ENCODE data around the gene RASAL2.
"Not testable (repeated sequence)": the region's sequence is repeated elsewhere in the genome, so short reads cannot be mapped to it uniquely, and the experiment has no call there.

Gene RASAL2

GRCh38 chr1:178354816-178355215 lies 260.9 kb downstream of the RASAL2 start:
- DNase-seq = no peak

- no peak for DNase-seq
Observed at GRCh38 chr1:178356299-178356698, 262.4 kb downstream of the RASAL2 start.

DNA sequence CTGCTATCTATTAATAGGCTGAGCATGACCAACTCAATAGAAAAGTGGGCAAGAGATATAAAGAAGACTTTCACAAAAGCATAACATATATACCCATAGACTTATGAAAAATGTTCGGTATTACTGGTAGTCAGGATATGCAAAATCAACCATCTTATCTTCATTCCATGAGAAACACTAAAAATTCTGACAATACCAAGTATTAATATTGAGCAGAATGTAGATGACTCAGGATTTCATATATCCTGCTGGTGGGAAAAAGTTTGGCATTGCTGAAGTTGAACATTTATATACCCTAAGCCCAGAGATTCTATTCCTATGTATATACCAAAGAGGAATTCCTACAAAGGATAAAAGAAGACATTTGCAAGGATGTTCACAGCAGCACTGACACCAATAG lies 264.6 kb downstream of the RASAL2 start:
- DNase-seq = no peak

DNA sequence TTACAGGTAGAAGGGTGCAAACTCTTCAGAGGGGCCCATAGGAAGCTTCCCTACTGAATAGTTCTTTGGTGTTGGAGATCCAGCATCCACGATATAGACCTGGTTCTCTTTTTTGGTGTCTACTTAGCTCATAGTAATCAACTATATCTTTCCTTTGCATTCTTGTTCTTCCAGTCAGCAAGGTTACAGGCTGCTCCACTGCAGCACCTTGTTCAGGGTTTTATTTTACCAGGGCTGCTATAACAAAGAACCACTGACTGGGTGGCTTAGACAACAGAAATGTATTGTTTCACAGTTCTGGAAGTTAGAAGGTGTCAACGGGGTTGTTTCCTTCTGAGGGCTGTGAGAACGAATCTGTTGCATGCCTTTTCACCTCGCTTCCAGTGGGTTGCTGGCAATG lies 266.5 kb downstream of the RASAL2 start:
- DNase-seq = no peak

DNA sequence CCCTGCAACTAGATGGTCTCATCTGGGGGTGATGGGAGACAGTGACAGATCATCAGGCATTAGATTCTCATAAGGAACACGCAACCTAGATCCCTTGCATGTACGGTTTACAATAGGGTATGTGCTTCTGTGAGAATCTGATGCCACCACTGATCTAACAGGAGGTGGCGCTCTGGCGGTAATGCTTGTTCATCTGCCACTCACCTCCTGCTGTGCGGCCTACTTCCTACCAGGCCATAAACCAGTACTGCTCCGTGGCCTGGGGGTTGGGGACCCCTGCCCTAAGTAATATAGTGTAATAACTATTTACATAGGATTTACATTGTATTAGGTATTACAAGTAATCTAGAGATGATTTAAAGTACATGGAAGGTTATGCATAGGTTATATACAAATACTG lies 267.9 kb downstream of the RASAL2 start:
- DNase-seq = no peak

DNA sequence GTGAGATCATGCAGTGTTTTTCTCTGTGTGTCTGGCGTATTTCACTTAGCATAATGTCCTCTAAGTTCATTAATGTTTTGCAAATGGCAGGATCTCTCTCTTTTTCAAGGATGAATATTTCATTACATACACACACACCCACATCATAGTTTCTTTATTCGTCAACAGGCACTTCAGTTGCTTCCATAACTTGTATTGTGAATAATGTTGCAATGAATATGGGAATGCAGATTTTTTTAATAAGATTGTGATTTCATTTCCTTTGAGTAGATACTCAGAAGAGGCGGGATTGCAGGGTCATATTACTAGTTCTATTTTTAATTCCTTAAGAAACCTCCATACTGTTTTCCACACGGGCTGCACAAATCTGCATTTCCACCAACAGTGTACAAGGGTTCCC lies 268.8 kb downstream of the RASAL2 start:
- no peak for DNase-seq

DNA sequence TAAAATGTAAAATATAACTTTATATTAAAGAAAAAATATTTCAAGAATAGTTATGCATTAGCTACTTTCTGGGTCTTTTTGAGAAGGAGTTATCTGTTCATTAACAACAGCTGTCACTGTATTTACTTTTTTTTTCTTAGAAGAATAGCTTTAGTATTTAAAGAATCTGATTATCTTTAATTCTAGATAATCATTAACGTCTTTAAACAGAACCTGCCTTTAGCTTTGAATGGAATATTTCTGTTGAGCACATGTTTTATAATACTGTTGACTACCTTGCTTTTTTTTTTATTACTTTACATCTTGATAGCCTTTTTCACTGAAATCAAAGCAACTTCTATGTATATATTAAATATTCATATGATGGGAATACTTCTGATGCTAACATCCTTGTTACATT lies 270.9 kb downstream of the RASAL2 start:
- no peak for DNase-seq

GRCh38 chr1:178367151-178367550 lies 273.2 kb downstream of the RASAL2 start:
- DNase-seq = no peak

DNA sequence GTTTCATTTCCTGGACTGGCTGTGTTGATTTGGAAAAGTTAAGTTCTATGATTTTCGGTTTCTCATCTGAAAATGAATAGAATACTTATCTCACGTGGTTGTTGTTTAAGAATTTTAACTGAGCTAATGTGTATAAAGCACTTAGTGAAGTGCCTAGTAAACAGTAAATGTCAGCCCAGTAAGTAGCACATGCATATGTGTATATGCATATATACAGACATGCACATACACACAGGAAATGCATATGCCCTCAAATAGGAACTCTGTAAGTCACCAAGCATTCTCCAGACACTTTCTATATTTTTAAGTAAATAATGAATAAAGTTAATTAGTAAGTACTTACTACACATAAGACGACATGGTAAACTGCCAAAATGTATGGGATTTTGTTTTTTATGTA lies 274.3 kb downstream of the RASAL2 start:
- no peak for DNase-seq

GRCh38 chr1:178371235-178371634 lies 277.3 kb downstream of the RASAL2 start:
- DNase-seq = no peak

GRCh38 chr1:178371933-178372388 lies 278.1 kb downstream of the RASAL2 start:
- no peak for DNase-seq

DNA sequence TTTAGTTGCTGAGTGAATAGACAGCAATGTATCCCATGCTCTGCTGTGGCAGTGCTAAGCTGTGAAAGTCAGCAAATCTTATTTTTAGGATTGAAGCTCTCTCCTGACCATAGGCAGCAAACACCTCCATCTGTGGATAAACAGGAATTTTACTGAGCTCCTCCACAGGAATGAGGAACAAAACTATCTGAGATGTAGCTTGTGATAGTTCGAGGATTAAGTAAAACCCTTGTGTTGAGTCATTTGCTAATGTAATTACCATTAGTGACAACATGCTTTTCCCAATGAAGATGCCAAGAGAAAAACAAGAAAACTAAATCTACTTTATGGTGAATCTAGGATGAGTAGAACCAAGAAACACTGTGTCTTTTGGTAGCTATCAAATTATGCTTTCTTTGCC lies 280.1 kb downstream of the RASAL2 start:
- DNase-seq = no peak

DNA sequence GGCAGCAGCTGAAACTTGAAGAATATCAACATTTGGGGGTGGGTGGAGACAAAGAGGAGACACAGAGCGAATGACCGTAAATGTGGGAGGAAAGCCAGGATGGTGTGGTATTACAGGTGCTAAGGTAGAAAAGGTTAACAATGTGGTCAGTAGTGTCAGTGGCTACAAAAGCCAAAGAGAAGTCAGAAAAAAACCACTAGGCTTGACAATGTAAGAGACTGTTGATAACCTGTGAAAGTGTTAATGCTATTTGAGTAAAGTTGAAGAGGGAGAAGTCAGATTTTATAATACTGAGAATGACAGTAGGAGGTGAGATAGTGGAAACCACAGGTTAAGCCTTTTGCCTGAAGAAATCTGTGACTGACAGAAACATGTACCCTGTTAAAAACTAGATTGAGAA lies 282.1 kb downstream of the RASAL2 start:
- no peak for DNase-seq

- DNase-seq = no peak
Observed at GRCh38 chr1:178379807-178380206, 285.9 kb downstream of the RASAL2 start.

DNA sequence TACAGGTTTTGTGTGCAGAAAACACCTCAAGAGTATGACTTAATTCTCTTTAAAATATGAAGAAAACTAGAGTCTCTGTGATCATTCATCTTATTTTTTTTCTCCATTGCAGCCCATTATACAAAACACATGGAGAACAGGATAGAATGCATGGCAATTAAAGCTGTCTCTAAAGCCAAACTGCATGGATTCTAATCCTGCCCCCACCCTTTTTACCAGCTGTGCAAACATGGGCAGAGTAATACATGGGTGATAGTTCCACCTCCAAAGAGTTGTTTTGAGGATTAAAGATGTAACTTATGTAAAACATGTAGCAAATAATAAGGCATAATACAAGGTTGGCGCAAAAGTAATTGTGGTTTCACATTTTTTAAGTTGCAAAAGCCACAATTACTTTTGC lies 288.5 kb downstream of the RASAL2 start:
- DNase-seq = no peak

DNA sequence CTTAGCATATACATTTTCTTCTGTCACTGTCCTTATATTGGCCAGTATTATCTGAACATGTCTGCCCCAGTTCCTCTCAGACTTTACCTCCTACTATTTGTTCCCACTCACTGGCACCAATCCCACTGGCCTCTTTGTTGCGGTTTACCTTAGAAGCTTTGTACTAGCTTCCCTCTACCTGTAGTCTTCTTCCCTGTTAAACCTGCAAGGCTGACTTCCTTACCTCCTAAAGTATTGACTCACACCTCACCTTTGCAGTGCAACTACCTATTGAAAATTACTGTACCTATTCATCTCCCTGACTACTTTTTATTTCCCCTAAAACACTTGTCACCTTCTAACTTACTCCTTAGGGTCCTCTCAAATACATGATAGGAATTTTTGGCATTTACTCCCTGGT lies 291.8 kb downstream of the RASAL2 start:
- no peak for DNase-seq

DNA sequence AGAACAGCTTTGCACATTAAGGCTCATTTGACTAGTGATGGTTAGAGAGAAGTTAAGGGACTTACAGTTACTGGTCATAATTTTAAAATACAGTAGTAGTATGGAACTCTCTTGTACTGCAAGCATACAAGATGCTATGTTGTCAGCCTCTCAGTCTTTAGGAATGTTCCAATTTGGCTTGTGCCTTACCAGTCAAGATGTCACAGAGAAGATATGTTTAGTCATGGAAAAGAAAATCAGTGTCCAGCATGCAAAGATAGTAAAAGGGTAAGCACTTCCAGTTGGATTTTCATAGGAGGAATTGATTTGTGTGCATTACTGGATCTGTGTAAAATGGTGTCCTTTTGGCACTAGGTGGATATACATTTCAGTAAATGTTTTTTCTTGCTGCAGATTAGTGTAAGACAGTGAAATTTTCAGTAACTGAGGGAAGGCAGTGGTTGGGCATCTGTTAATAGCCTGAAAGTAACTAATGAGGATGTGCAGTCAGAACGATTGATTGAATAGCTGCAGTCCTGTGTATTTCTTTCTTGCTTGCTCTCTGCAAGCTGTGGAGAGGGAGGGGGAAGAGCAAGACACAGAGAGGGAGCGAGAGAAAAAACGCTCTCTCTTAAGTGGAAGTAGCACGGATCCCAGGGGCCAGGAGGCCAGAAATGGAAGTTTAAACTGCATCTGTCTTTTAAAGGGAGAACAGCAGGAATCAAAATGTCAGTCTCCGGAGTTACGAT lies 294.7 kb downstream of the RASAL2 start:
- no peak for DNase-seq

DNA sequence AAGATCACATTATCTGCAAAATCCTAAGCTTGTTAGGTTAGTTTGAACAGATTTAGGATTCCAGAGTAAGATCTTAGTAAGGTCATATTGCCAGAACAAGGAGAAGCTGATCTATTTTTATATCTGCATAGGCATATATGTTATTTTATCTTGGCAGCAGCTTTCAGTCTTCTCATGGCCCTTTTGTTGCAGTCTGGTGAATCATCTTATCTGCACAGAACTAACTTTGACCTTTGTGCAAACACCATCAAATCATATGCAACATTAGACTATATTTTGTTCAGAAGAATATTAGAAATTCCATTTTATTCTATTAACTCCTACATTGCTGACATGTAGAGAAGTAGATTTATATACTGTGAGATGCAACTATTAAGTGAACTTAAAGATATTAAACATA lies 295.5 kb downstream of the RASAL2 start:
- no peak for DNase-seq

DNA sequence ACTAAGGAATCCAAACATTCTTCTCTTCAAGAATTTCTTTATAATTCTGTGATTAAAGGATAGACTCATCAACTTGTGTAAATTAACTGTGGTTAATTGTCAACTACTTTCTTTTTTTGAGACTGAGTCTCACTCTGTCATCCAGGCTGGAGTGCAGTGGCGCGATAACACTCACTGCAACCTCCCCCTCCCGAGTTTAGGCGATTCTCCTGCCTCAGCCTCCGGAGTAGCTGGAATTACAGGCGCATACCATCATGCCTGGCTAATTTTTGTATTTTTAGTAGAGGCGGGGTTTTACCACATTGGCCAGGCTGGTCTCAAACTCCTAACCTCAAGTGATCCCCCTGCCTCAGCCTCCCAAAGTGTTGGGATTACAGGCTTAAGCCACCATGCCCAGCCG lies 296.4 kb downstream of the RASAL2 start:
- DNase-seq = not testable (repeated sequence)

DNA sequence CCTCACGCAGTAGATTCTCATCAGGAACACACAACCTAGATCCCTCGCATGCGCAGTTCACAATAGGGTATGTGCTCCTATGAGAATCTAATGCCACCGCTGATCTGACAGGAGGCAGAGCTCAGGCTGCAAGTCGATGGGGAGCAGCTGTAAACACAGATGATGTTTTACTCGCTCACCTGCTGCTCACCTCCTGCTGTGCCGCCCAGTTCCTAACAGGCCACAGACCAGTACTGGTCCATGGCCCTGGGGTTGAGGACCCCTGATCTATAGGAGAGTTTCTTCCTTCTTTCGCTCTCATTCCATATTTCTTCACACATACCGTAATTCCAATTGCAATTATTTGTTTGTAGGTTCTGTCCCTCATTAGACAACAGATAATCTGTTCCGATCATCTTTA lies 299.5 kb downstream of the RASAL2 start:
- DNase-seq = no peak

DNA sequence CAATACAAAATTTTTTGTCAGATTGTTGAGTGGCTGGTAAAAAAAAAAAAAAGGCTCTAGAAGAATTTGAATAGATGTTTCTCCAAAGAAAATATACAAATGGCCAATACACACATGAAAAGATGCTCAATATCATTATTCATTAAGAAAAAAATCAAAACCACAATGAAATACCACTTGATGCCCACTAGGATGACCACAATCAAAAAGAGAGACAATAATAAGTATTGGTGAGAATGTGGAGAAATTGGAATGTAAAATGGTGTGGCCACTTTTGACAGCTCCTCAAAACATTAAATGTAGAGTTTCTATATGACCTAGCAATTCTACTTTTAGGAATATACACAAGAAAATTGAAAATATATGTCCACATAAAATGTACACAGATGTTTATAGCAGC lies 302.9 kb downstream of the RASAL2 start:
- no peak for DNase-seq

GRCh38 chr1:178397678-178398077 lies 303.8 kb downstream of the RASAL2 start:
- DNase-seq = no peak

DNA sequence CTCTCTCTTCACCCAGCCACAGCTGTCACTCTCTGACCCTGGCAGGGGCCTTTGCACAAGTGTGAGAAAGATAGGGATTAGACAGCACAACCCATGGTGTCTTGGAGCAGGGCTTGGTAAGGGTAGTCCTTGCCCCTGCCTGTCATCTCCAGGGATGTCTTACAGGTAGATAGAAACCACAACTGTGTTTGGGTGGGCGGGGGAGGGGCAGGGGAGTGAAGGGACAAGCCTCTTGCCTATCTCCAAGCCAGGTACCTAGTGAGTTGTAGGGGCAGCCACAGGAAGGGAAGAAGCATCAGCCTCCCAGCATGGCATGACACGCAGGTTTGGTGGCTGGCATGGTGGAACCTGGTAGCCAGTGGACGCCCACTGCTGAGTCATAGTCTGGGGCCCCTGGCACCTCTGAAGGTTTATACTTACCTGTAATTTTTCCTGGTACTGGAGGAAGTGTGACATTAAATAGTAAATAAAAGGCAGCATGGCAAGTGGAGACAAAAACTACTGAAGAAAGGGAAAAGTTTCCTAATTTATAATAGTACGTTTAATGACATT lies 305.3 kb downstream of the RASAL2 start:
- no peak for DNase-seq

DNA sequence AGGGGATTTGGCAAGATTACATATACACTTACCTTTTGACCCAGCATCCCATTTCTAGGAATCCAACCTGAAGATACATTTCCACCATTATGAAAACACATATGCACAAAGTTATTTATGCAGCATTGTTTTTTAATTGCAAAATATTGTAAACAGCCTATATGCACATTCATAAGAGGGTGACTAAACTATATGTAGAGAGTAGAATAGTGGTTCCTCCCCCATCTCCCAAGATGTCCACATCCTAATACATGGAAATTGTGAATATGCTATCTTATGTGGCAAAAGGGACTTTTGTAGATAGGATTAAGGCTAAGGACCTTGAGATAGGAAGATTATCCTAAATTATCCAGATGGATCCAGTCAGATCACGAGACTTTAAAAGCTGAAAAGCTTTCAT lies 311.2 kb downstream of the RASAL2 start:
- DNase-seq = no peak

DNA sequence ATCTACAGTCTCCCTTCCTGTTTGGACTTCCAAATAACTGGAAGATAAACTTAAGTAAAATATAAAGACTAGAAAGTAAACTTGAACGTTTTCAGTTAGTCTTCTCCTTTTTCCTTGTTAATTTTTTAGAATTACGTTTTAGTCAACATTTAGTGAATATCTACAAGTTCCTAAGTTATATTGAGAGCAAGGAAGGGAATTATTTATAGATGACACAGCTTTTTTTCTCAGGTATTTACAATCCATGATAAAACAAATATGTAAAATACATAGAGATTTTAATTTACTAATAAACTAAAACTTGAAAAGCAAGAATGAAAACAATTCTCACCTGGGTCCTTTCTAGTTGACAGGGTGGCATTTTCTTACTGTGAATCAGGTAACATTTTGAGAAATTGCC lies 313.3 kb downstream of the RASAL2 start:
- no peak for DNase-seq

Measured in hematopoietic multipotent progenitor cell treated with erythropoietin and hydrocortisone succinate and interleukin-3 and kit ligand, for 8 days (in vitro differentiated cells).